Measurements from ENCODE around the gene LRRC4. TPM values are rescaled to one million over a fixed set of nuclear protein-coding genes. Genes with fewer than 3 reads are reported as not detected.

Gene LRRC4
- total and polyA plus RNA-seq, 5 donors: 3.5 to 13.8 (median 5.6) TPM

GRCh38 chr7:128039544-128039953, 8.3 kb upstream of the LRRC4 start:
- ATAC-seq (no peak), DNase-seq (no peak)
- WGBS: 97% methylated on average over 4 of the region's 4 CpGs
- Histone ChIP-seq H3K27ac (ENCODE audit: low read length) (no peak overlapping the region), H3K4me3 (ENCODE audit: low read length) (no peak overlapping the region), H3K4me1 (ENCODE audit: control insufficient read depth, insufficient read depth, low read length) (no peaks in the 10 kb centered on the region), H3K9me3 (ENCODE audit: control insufficient read depth, low read length) (no peaks in the 10 kb centered on the region), H3K27me3 (ENCODE audit: control insufficient read depth, insufficient read depth) (no peaks in the 10 kb centered on the region)
- intact Hi-C loops (cut with DNase I): loop anchor here in 2 of 4 donors (5.0 to 10.0 kb wide), 2 partner anchors 173 to 325 kb away; no protein-coding TSS in a partner anchor

GRCh38 chr7:128037880-128038619, 6.8 kb upstream of the LRRC4 start:
- no peaks in the 10 kb centered on the region for H3K4me1 ChIP-seq (ENCODE audit: control insufficient read depth, insufficient read depth, low read length)
- H3K27ac ChIP-seq (ENCODE audit: low read length): no peak overlapping the region
- intact Hi-C loops (cut with DNase I): loop anchor here in 2 of 4 donors (5.0 to 10.0 kb wide), 2 partner anchors 174 to 323 kb away; no protein-coding TSS in a partner anchor
- no peaks in the 10 kb centered on the region for H3K9me3 ChIP-seq (ENCODE audit: control insufficient read depth, low read length)
- WGBS: 97% methylated on average over 8 of the region's 8 CpGs
- no peak for ATAC-seq
- no peaks in the 10 kb centered on the region for H3K27me3 ChIP-seq (ENCODE audit: control insufficient read depth, insufficient read depth)
- DNase-seq: no peak
- no peak overlapping the region for H3K4me3 ChIP-seq (ENCODE audit: low read length)

- H3K27ac ChIP-seq (ENCODE audit: low read length): no peak overlapping the region
- H3K9me3 ChIP-seq (ENCODE audit: control insufficient read depth, low read length): no peaks in the 10 kb centered on the region
- peaks cover 1% of the 10 kb centered on the region for H3K4me1 ChIP-seq (ENCODE audit: control insufficient read depth, insufficient read depth, low read length)
- intact Hi-C loops (cut with DNase I): loop anchor here in 2 of 4 donors (5.0 to 10.0 kb wide), 2 partner anchors 175 to 322 kb away; no protein-coding TSS in a partner anchor
- ATAC-seq (no peak), DNase-seq (no peak)
- no peaks in the 10 kb centered on the region for H3K27me3 ChIP-seq (ENCODE audit: control insufficient read depth, insufficient read depth)
- 96% methylated on average over 2 of the region's 2 CpGs for WGBS
- no peak overlapping the region for H3K4me3 ChIP-seq (ENCODE audit: low read length)
These were observed 5.8 kb upstream of the LRRC4 start for GRCh38 chr7:128037081-128037480.

- 76% methylated on average over 4 of the region's 4 CpGs for WGBS
- Histone ChIP-seq H3K4me3 (ENCODE audit: low read length) (no peak overlapping the region), H3K27me3 (ENCODE audit: control insufficient read depth, insufficient read depth) (no peaks in the 10 kb centered on the region), H3K9me3 (ENCODE audit: control insufficient read depth, low read length) (no peaks in the 10 kb centered on the region), H3K4me1 (ENCODE audit: control insufficient read depth, insufficient read depth, low read length) (peaks cover 1% of the 10 kb centered on the region), H3K27ac (ENCODE audit: low read length) (no peak overlapping the region)
- intact Hi-C loops (cut with DNase I): loop anchor here in 2 of 4 donors (5.0 to 10.0 kb wide), 2 partner anchors 176 to 322 kb away; no protein-coding TSS in a partner anchor
- no peak for DNase-seq
- ATAC-seq: no peak
These were observed 5.1 kb upstream of the LRRC4 start for GRCh38 chr7:128036226-128036940.

- H3K27me3 ChIP-seq (ENCODE audit: control insufficient read depth, insufficient read depth): no peaks in the 10 kb centered on the region
- 74% methylated on average over 3 of the region's 3 CpGs for WGBS
- intact Hi-C loops (cut with DNase I): loop anchor here in 2 of 4 donors (5.0 to 10.0 kb wide), 2 partner anchors 177 to 321 kb away; no protein-coding TSS in a partner anchor
- no peak overlapping the region for H3K27ac ChIP-seq (ENCODE audit: low read length)
- DNase-seq (no peak), ATAC-seq (no peak)
- peaks cover 1% of the 10 kb centered on the region for H3K4me1 ChIP-seq (ENCODE audit: control insufficient read depth, insufficient read depth, low read length)
- no peaks in the 10 kb centered on the region for H3K9me3 ChIP-seq (ENCODE audit: control insufficient read depth, low read length)
- no peak overlapping the region for H3K4me3 ChIP-seq (ENCODE audit: low read length)
These were observed 4.5 kb upstream of the LRRC4 start for GRCh38 chr7:128035712-128036111.

GRCh38 chr7:128034825-128035224, 3.6 kb upstream of the LRRC4 start:
- 48% methylated on average over 2 of the region's 2 CpGs for WGBS
- intact Hi-C loops (cut with DNase I): loop anchor here in 2 of 4 donors (5.0 to 10.0 kb wide), 2 partner anchors 177 to 320 kb away; no protein-coding TSS in a partner anchor
- no peaks in the 10 kb centered on the region for H3K9me3 ChIP-seq (ENCODE audit: control insufficient read depth, low read length)
- H3K4me1 ChIP-seq (ENCODE audit: control insufficient read depth, insufficient read depth, low read length): peaks cover 1% of the 10 kb centered on the region
- H3K4me3 ChIP-seq (ENCODE audit: low read length): no peak overlapping the region
- ATAC-seq (no peak), DNase-seq (no peak)
- H3K27me3 ChIP-seq (ENCODE audit: control insufficient read depth, insufficient read depth): no peaks in the 10 kb centered on the region
- H3K27ac ChIP-seq (ENCODE audit: low read length): no peak overlapping the region

- intact Hi-C loops (cut with DNase I): loop anchor here in 2 of 4 donors (10.0 kb wide), 1 partner anchor 318 kb away; no protein-coding TSS in a partner anchor
- WGBS: 77% methylated on average over 9 of the region's 9 CpGs
These were observed 2.0 kb upstream of the LRRC4 start for GRCh38 chr7:128033246-128033645.

GRCh38 chr7:128032605-128033235, 1.5 kb upstream of the LRRC4 start:
- ATAC-seq: no peak

More at GRCh38 chr7:128033246-128033645, 2.0 kb upstream of the LRRC4 start:
- Histone ChIP-seq H3K9me3 (ENCODE audit: control insufficient read depth, low read length) (no peaks in the 10 kb centered on the region), H3K27me3 (ENCODE audit: control insufficient read depth, insufficient read depth) (no peaks in the 10 kb centered on the region), H3K27ac (ENCODE audit: low read length) (no peak overlapping the region), H3K4me3 (ENCODE audit: low read length) (no peak overlapping the region), H3K4me1 (ENCODE audit: control insufficient read depth, insufficient read depth, low read length) (peaks cover 1% of the 10 kb centered on the region)
- ATAC-seq (no peak), DNase-seq (no peak)

GRCh38 chr7:128031901-128032604, 816 bp upstream of the LRRC4 start:
- Histone ChIP-seq H3K4me3 (ENCODE audit: low read length) (peak overlapping the region; percentile 91), H3K4me1 (ENCODE audit: control insufficient read depth, insufficient read depth, low read length) (peaks cover 1% of the 10 kb centered on the region), H3K27me3 (ENCODE audit: control insufficient read depth, insufficient read depth) (no peaks in the 10 kb centered on the region), H3K9me3 (ENCODE audit: control insufficient read depth, low read length) (no peaks in the 10 kb centered on the region), H3K27ac (ENCODE audit: low read length) (peak overlapping the region; percentile 19)
- under 1% methylated on average over 87 of the region's 87 CpGs for WGBS
- DNase-seq (peak; percentile 59 to 78 (median 75)), ATAC-seq (peak; percentile 73 to 83)
- intact Hi-C loops (cut with DNase I): loop anchor here in 2 of 4 donors (10.0 kb wide), 1 partner anchor 317 kb away; no protein-coding TSS in a partner anchor

More at GRCh38 chr7:128032605-128033235, 1.5 kb upstream of the LRRC4 start:
- 14% methylated on average over 41 of the region's 41 CpGs for WGBS
- H3K27me3 ChIP-seq (ENCODE audit: control insufficient read depth, insufficient read depth): no peaks in the 10 kb centered on the region
- peak; percentile 28 to 80 (median 69) for DNase-seq
- no peaks in the 10 kb centered on the region for H3K9me3 ChIP-seq (ENCODE audit: control insufficient read depth, low read length)
- H3K4me1 ChIP-seq (ENCODE audit: control insufficient read depth, insufficient read depth, low read length): peaks cover 1% of the 10 kb centered on the region
- peak overlapping the region; percentile 91 for H3K4me3 ChIP-seq (ENCODE audit: low read length)
- intact Hi-C loops (cut with DNase I): loop anchor here in 2 of 4 donors (10.0 kb wide), 1 partner anchor 318 kb away; no protein-coding TSS in a partner anchor
- no peak overlapping the region for H3K27ac ChIP-seq (ENCODE audit: low read length)

- H3K27me3 ChIP-seq (ENCODE audit: control insufficient read depth, insufficient read depth): no peaks in the 10 kb centered on the region
- no peaks in the 10 kb centered on the region for H3K9me3 ChIP-seq (ENCODE audit: control insufficient read depth, low read length)
- H3K4me1 ChIP-seq (ENCODE audit: control insufficient read depth, insufficient read depth, low read length): peaks cover 1% of the 10 kb centered on the region
- no peak overlapping the region for H3K27ac ChIP-seq (ENCODE audit: low read length)
- intact Hi-C loops (cut with DNase I): loop anchor here in 2 of 4 donors (10.0 kb wide), 1 partner anchor 315 kb away; no protein-coding TSS in a partner anchor
- ATAC-seq (no peak), DNase-seq (peak in 1 of 3 donors; percentile 67)
- 94% methylated on average over 21 of the region's 21 CpGs for WGBS
- no peak overlapping the region for H3K4me3 ChIP-seq (ENCODE audit: low read length)
These were observed 979 bp downstream of the LRRC4 start for GRCh38 chr7:128030263-128030653.

All from right cardiac atrium (tissue), 5 donors.